ENCODE data around the gene VPS41. TPM values are rescaled to one million over a fixed set of nuclear protein-coding genes. Genes with fewer than 3 reads are reported as not detected.

VPS41 gene
- total RNA-seq, 1 experiment from 2014 or later, result 31.4 TPM

DNA sequence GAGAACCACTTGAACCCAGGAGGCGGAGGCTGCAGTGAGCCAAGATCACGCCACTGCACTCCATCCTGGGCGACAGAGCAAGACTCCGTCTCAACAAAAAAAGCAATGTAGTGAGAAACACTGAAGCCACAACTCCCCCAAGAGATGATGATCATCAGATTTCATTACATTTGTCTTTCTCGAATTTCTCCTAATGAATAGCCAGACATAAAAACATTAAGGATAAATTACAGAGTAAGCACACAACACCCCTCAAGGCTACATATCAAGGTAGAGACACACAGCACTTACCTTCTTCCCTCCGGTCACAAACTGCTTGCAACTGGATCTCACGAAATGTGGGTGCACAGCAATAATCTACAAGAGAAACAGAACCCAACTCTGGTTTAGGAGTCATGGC is 91.5 kb downstream of the VPS41 start:
- no TSS peak for BruUV-seq (replicated peaks)
- Mint-ChIP-seq H3K27me3 (ENCODE audit: insufficient read depth, unreplicated experiment) (no peaks in the 10 kb centered on the region), H3K27ac (ENCODE audit: low read depth, unreplicated experiment) (no peak overlapping the region), H3K36me3 (ENCODE audit: insufficient read depth, unreplicated experiment) (no peaks in the 10 kb centered on the region), H3K4me3 (ENCODE audit: unreplicated experiment) (no peak overlapping the region), H3K9me3 (ENCODE audit: unreplicated experiment) (no peaks in the 10 kb centered on the region), H3K4me1 (ENCODE audit: insufficient read depth, unreplicated experiment) (no peaks in the 10 kb centered on the region)
- DNase-seq (ENCODE audit: unreplicated experiment), result no peak
- POLR2A ChIA-PET, result no interaction called here
- intact Hi-C loops (cut with micrococcal nuclease), result loop anchor here (2.0 kb wide), 1 partner anchor 17 kb away; no protein-coding TSS in a partner anchor
- TF ChIP-seq, protein P1, sequence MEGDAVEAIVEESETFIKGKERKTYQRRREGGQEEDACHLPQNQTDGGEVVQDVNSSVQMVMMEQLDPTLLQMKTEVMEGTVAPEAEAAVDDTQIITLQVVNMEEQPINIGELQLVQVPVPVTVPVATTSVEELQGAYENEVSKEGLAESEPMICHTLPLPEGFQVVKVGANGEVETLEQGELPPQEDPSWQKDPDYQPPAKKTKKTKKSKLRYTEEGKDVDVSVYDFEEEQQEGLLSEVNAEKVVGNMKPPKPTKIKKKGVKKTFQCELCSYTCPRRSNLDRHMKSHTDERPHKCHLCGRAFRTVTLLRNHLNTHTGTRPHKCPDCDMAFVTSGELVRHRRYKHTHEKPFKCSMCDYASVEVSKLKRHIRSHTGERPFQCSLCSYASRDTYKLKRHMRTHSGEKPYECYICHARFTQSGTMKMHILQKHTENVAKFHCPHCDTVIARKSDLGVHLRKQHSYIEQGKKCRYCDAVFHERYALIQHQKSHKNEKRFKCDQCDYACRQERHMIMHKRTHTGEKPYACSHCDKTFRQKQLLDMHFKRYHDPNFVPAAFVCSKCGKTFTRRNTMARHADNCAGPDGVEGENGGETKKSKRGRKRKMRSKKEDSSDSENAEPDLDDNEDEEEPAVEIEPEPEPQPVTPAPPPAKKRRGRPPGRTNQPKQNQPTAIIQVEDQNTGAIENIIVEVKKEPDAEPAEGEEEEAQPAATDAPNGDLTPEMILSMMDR (IDR thresholded peaks at IDR 0.05; ENCODE audit: unreplicated experiment), result no peak
- CTCF ChIA-PET, result interaction anchor here (0.6 to 3.4 kb wide), 4 partner anchors 21 to 397 kb away, joined by 3 to 19 read pairs (median 4); no protein-coding TSS in a partner anchor

DNA sequence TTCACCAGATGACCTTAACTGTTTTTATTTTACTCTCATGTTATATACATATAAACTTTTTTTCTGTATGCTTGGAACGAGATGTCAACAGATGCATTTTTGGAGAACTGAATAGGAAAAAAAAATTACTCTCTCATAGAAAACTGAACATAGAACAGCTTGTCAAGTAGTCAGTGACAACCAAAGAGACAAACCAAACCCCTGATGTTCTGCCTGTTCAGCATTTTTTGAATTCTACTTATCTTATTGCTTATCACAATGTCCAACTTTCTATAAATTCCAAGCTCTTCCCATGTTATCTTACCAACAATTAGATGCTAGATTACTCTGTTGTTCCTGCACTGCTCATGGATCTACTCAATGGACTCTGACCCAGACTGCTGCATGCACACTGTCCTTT is 95.2 kb downstream of the VPS41 start:
- no peak overlapping the region for H3K4me3 Mint-ChIP-seq (ENCODE audit: unreplicated experiment)
- H3K4me1 Mint-ChIP-seq (ENCODE audit: insufficient read depth, unreplicated experiment), result no peaks in the 10 kb centered on the region
- intact Hi-C loops (cut with micrococcal nuclease), result no loop called here
- no peak overlapping the region for H3K27ac Mint-ChIP-seq (ENCODE audit: low read depth, unreplicated experiment)
- no peak for DNase-seq (ENCODE audit: unreplicated experiment)
- no peaks in the 10 kb centered on the region for H3K27me3 Mint-ChIP-seq (ENCODE audit: insufficient read depth, unreplicated experiment)
- TF ChIP-seq, protein P1 (IDR thresholded peaks at IDR 0.05; ENCODE audit: unreplicated experiment), result no peak
- H3K36me3 Mint-ChIP-seq (ENCODE audit: insufficient read depth, unreplicated experiment), result no peaks in the 10 kb centered on the region
- no TSS peak for BruUV-seq (replicated peaks)
- CTCF ChIA-PET, result no interaction called here
- no peaks in the 10 kb centered on the region for H3K9me3 Mint-ChIP-seq (ENCODE audit: unreplicated experiment)
- POLR2A ChIA-PET, result no interaction called here

DNA sequence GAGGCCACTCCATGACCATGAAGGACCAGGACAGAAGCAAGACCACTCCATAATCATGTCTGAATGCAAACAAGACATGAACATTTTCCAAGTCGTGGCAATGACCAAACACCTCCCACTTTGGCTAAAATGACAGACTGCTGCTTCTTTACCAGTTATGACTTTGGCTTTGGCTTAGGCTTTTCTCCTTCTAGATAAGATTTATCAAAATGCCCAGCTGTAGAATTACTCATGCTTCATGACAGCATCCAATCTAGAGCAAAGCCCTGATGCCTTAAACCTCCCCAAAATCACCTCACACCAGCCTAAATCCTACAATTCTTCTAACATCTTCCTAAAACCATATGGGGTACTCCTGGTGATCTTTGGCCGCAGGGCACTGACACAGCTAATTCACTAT is 102.1 kb downstream of the VPS41 start:
- Mint-ChIP-seq H3K36me3 (ENCODE audit: insufficient read depth, unreplicated experiment) (no peaks in the 10 kb centered on the region), H3K9me3 (ENCODE audit: unreplicated experiment) (no peaks in the 10 kb centered on the region), H3K4me3 (ENCODE audit: unreplicated experiment) (no peak overlapping the region), H3K27ac (ENCODE audit: low read depth, unreplicated experiment) (no peak overlapping the region), H3K4me1 (ENCODE audit: insufficient read depth, unreplicated experiment) (no peaks in the 10 kb centered on the region), H3K27me3 (ENCODE audit: insufficient read depth, unreplicated experiment) (no peaks in the 10 kb centered on the region)
- TF ChIP-seq, protein P1 (IDR thresholded peaks at IDR 0.05; ENCODE audit: unreplicated experiment), result no peak
- no peak for DNase-seq (ENCODE audit: unreplicated experiment)
- intact Hi-C loops (cut with micrococcal nuclease), result no loop called here
- no TSS peak for BruUV-seq (replicated peaks)
- CTCF ChIA-PET, result interaction anchor here (1.1 kb wide), 1 partner anchor 11 kb away, joined by 5 read pairs; no protein-coding TSS in a partner anchor
- POLR2A ChIA-PET, result no interaction called here

DNA sequence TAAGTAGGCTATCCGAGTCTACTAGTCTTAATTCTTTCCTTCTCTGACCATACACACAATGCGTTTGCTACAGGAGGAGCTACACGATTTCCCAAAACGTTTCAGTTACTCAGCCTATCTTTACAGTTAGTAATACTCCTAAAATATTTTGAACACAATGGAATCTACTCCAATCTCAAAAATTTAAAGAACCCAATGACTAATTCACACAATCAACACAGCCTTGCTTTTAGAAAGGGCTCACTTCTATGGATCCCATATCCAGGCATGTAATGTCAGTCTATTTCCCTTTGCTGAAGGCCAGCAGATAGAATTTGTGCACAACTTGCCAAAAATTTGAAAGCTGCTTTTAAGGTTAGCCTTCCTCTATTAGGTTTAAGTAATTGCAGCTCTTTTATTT is 107.2 kb downstream of the VPS41 start:
- Mint-ChIP-seq H3K4me1 (ENCODE audit: insufficient read depth, unreplicated experiment) (no peaks in the 10 kb centered on the region), H3K27me3 (ENCODE audit: insufficient read depth, unreplicated experiment) (no peaks in the 10 kb centered on the region), H3K9me3 (ENCODE audit: unreplicated experiment) (no peaks in the 10 kb centered on the region), H3K36me3 (ENCODE audit: insufficient read depth, unreplicated experiment) (no peaks in the 10 kb centered on the region), H3K4me3 (ENCODE audit: unreplicated experiment) (no peak overlapping the region), H3K27ac (ENCODE audit: low read depth, unreplicated experiment) (no peak overlapping the region)
- ChIA-PET POLR2A (no interaction called here), CTCF (interaction anchor here (1.1 to 1.3 kb wide), 2 partner anchors 462 to 664 kb away, joined by 3 to 4 read pairs; no protein-coding TSS in a partner anchor)
- TF ChIP-seq, protein P1 (IDR thresholded peaks at IDR 0.05; ENCODE audit: unreplicated experiment), result no peak
- no TSS peak for BruUV-seq (replicated peaks)
- DNase-seq (ENCODE audit: unreplicated experiment), result no peak
- intact Hi-C loops (cut with micrococcal nuclease), result no loop called here
